Measurements from ENCODE around the gene PTRH1.
"Not testable (repeated sequence)": the region's sequence is repeated elsewhere in the genome, so short reads cannot be mapped to it uniquely, and the experiment has no call there.

The PTRH1 gene

GRCh38 chr9:127715470-127716337 is at the start of gene PTRH1, which contains the start of gene TTC16:
Gene PTRH1 (minus strand): TSS chr9:127715663. CDS start chr9:127715639, 24 bp downstream.
Gene TTC16 (plus strand): TSS chr9:127716079. CDS start chr9:127716146, 67 bp downstream.
- DNase-seq = peak; percentile 98

- peak; percentile 62 for DNase-seq
Measured at GRCh38 chr9:127763918-127764384, 48.5 kb upstream of the PTRH1 start.

GRCh38 chr9:127762111-127762676 is 46.7 kb upstream of the PTRH1 start:
- no peak for DNase-seq

GRCh38 chr9:127761491-127761956 is 46.1 kb upstream of the PTRH1 start:
- DNase-seq = no peak

GRCh38 chr9:127761061-127761460 is 45.6 kb upstream of the PTRH1 start:
- no peak for DNase-seq

- DNase-seq = no peak
Measured at GRCh38 chr9:127758843-127759242, 43.4 kb upstream of the PTRH1 start.

- DNase-seq = not testable (repeated sequence)
Measured at GRCh38 chr9:127756776-127757175, 41.3 kb upstream of the PTRH1 start.

GRCh38 chr9:127756233-127756632 is 40.8 kb upstream of the PTRH1 start:
- no peak for DNase-seq

GRCh38 chr9:127755061-127756060 is 39.9 kb upstream of the PTRH1 start:
- no peak for DNase-seq

- no peak for DNase-seq
Measured at GRCh38 chr9:127754099-127755060, 38.9 kb upstream of the PTRH1 start.

- no peak for DNase-seq
Measured at GRCh38 chr9:127753622-127754021, 38.2 kb upstream of the PTRH1 start.

GRCh38 chr9:127753148-127753547 is 37.7 kb upstream of the PTRH1 start:
- no peak for DNase-seq

GRCh38 chr9:127751269-127752054 is 36.0 kb upstream of the PTRH1 start:
- no peak for DNase-seq

GRCh38 chr9:127749090-127749787 is 33.8 kb upstream of the PTRH1 start:
- DNase-seq = no peak

- DNase-seq = no peak
Measured at GRCh38 chr9:127746959-127747569, 31.6 kb upstream of the PTRH1 start.

GRCh38 chr9:127744398-127745110 is 29.1 kb upstream of the PTRH1 start:
- DNase-seq = no peak

GRCh38 chr9:127742435-127743088 is 27.1 kb upstream of the PTRH1 start:
- no peak for DNase-seq

- DNase-seq = no peak
Measured at GRCh38 chr9:127741831-127742434, 26.5 kb upstream of the PTRH1 start.
